ENCODE measurements around the gene PRKCZ. TPM values are rescaled to one million over a fixed set of nuclear protein-coding genes. Genes with fewer than 3 reads are reported as not detected.

Gene PRKCZ
- total and polyA plus RNA-seq, 2 experiments from 2014 or later, result 26.2 to 36.9 TPM

GRCh38 chr1:2212274-2212531 lies 162.0 kb downstream of the PRKCZ start:
- H3K9me2 ChIP-seq (ENCODE audit: insufficient read depth), result no peaks in the 10 kb centered on the region
- H3K27me3 ChIP-seq (ENCODE audit: insufficient read depth), result no peaks in the 10 kb centered on the region
- H3K27ac ChIP-seq (ENCODE audit: low read depth), result peak overlapping the region; percentile 94
- no peaks in the 10 kb centered on the region for H3K79me2 ChIP-seq (replicated peaks; ENCODE audit: insufficient read depth)
- peaks cover 13% of the 10 kb centered on the region for H3K4me1 Mint-ChIP-seq
- peak; percentile 45 for ATAC-seq
- no peaks in the 10 kb centered on the region for H4K20me1 ChIP-seq (replicated peaks; ENCODE audit: insufficient read depth)
- H3K27me3 Mint-ChIP-seq (ENCODE audit: insufficient read depth, low read depth, poor library complexity), result peaks cover 8% of the 10 kb centered on the region
- TF ChIP-seq JUNB (IDR thresholded peaks at IDR 0.05; ENCODE audit: unreplicated experiment), result no peak
- TF ChIP-seq EZH2phosphoT487 (IDR thresholded peaks at IDR 0.05; ENCODE audit: unreplicated experiment), result no peak
- no peak for TF ChIP-seq ZNF331 (CRISPR knock-in tag; IDR thresholded peaks at IDR 0.05; ENCODE audit: low read depth)
- no peak for TF ChIP-seq ETS1 (IDR thresholded peaks at IDR 0.05)
- H3K4me2 ChIP-seq, result peak overlapping the region; percentile 83
- no peaks in the 10 kb centered on the region for H3K36me3 Mint-ChIP-seq (ENCODE audit: low read depth)
- H2AFZ ChIP-seq, result 0 out of 2 replicates have a peak overlapping the region, but pooled peaks have one; percentile 43
- H3K36me3 ChIP-seq (ENCODE audit: insufficient read depth), result no peaks in the 10 kb centered on the region
- DNase-seq (ENCODE audit: low spot score), result no peak
- H3K9me3 Mint-ChIP-seq, result no peaks in the 10 kb centered on the region
- H3F3A ChIP-seq (replicated peaks; ENCODE audit: low read depth), result peaks cover 11% of the 10 kb centered on the region; the same call in 1 of the 2 replicates
- H3K4me3 ChIP-seq, result peak overlapping the region; percentile 62
- peak overlapping the region; percentile 84 for H3K27ac Mint-ChIP-seq
- H3K4me1 ChIP-seq (ENCODE audit: insufficient read depth), result peaks cover 13% of the 10 kb centered on the region
- H3K4me3 Mint-ChIP-seq, result peak overlapping the region; percentile 53; the same call in 1 of the 3 replicates

DNA sequence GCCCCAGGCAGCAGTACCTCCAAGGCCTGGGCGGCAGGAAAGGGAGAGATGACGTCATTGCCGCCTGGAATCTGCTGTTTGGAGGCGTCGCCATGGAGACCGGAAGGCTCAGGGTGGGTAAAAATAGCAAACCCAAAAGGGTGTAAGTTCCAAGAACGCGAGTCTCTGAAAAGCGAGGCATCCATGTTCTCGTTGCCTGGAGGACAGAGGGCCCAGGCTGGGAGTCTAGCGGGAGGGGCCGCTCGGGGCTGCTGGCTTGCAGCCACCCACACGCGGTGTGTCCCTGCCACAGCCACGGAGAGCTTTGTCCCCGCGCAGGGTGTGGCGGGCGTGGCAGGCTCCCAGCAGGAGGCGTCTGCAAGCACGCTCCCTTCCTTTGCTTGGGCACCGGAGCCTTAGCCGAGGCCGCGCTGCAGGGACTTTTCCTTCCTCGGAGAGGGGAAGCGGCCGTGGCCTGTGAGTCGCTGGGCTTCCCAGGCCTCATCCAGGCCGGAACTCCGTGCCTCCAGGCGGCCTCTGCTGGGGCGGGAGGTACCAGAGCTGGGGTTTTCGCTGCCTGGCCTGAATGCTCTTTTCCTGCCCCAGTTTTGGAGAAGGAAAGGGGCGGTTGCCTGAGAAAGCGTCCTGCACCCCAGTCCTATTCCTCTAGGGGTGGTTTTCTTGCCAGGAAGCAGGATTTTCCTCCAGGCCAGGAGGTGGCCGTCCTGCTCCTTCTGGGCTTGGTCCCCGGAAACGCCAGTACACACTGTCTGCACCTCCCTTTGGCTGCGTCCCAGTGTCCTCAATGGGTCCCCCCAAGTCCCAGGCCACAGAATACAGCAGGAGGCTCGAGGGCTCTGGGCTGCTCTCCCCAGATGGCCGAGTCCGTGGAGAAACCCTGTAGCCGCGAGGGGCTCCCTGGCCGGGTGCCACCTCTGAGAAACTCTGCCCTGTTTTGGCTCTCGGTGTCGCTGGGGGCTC lies 162.6 kb downstream of the PRKCZ start:
- Mint-ChIP-seq H3K36me3 (ENCODE audit: low read depth) (no peaks in the 10 kb centered on the region), H3K27me3 (ENCODE audit: insufficient read depth, low read depth, poor library complexity) (peaks cover 8% of the 10 kb centered on the region), H3K4me3 (peak overlapping the region; percentile 58), H3K9me3 (no peaks in the 10 kb centered on the region), H3K27ac (peak overlapping the region; percentile 67), H3K4me1 (peaks cover 13% of the 10 kb centered on the region)
- Histone ChIP-seq H3K36me3 (ENCODE audit: insufficient read depth) (no peaks in the 10 kb centered on the region), H3K4me2 (peak overlapping the region; percentile 83), H3K27me3 (ENCODE audit: insufficient read depth) (no peaks in the 10 kb centered on the region), H3F3A (replicated peaks; ENCODE audit: low read depth) (peaks cover 11% of the 10 kb centered on the region; the same call in 1 of the 2 replicates), H3K79me2 (replicated peaks; ENCODE audit: insufficient read depth) (no peaks in the 10 kb centered on the region), H3K4me1 (ENCODE audit: insufficient read depth) (peaks cover 13% of the 10 kb centered on the region), H2AFZ (peak overlapping the region; percentile 95), H3K4me3 (peak overlapping the region; percentile 62), H3K9me2 (ENCODE audit: insufficient read depth) (no peaks in the 10 kb centered on the region), H3K27ac (ENCODE audit: low read depth) (peak overlapping the region; percentile 97), H4K20me1 (replicated peaks; ENCODE audit: insufficient read depth) (no peaks in the 10 kb centered on the region)
- peak; percentile 98 for DNase-seq (ENCODE audit: low spot score)
- peak; percentile 56 for ATAC-seq
- peak; percentile 92 for TF ChIP-seq CREB1 (CRISPR knock-in tag; IDR thresholded peaks at IDR 0.05; ENCODE audit: low read depth)
- no peak for TF ChIP-seq NANOG (IDR thresholded peaks at IDR 0.05; ENCODE audit: borderline replicate concordance)
- TF ChIP-seq ETS1 (IDR thresholded peaks at IDR 0.05), result no peak
- peak; percentile 33; the same call in 1 of the 2 replicates for TF ChIP-seq POLR2AphosphoS5 (IDR thresholded peaks at IDR 0.05; ENCODE audit: low read depth)
- peak in 1 of 2 experiments; percentile 23; a peak in 3 of 4 replicates for TF ChIP-seq CTCF (conservative IDR thresholded peaks at IDR 0.05; ENCODE audit: low read depth in 2 of 2)
- TF ChIP-seq EZH2 (IDR thresholded peaks at IDR 0.05; ENCODE audit: low read depth, unreplicated experiment), result no peak
- TF ChIP-seq EZH2phosphoT487 (IDR thresholded peaks at IDR 0.05; ENCODE audit: unreplicated experiment), result no peak
